A549 (cell line): Measurements from ENCODE around the gene ELAVL4. TPM values are rescaled to one million over a fixed set of nuclear protein-coding genes. Genes with fewer than 3 reads are reported as not detected.
"Not testable (repeated sequence)": the region's sequence is repeated elsewhere in the genome, so short reads cannot be mapped to it uniquely, and the experiment has no call there.

Source experiments
- ATAC-seq, 2 experiments: fragments of 200-7000 bp in 1 of 2; fragments of >200 bp in 1 of 2; cut with Nextera tagmentation in 1 of 2; cut with Tn5 transposase in 1 of 2; 3 replicates each; pipeline versions ENCODE4 v1.8.0 to v1.9.1; 2018 to 2020; ENCODE audit warnings: mild to moderate bottlenecking in 1 of 2, moderate library complexity in 1 of 2
- CTCF ChIA-PET: fragments of 300-600 bp; sonication (Branson Sonifier 250); formaldehyde crosslinking; extraction: SDS; loops from one replicate; lab custom pipeline; 2021; ENCODE audit warnings: antibody characterized with exemption, inconsistent platforms; lab: Yijun Ruan, JAX
- POLR2A ChIA-PET: fragments of 350-600 bp; formaldehyde crosslinking; extraction: SDS; loops from one replicate; lab custom pipeline; 2021; ENCODE audit warnings: antibody characterized with exemption, inconsistent platforms; lab: Yijun Ruan, JAX
- DNase-seq, 2 experiments: peaks; one replicate each; pipeline versions ENCODE4 v3.0.0 to v3.0.0-alpha.2; 2011 to 2016; ENCODE audit warnings: low read depth in 1 of 2, low spot score in 1 of 2
- FAIRE-seq: peaks from 2 replicates; lab custom pipeline; 2011; peaks lifted over from hg19 to GRCh38; lab: Jason Lieb, UNC
- H3K27ac ChIP-seq, 2 experiments: fragments of >200 bp; sonication (Bioruptor Twin); formaldehyde crosslinking; 3 replicates each; pipeline ENCODE4 v1.5.1; 2016 to 2017
- H3K4me1 ChIP-seq: fragments of >200 bp; sonication (Bioruptor Twin); formaldehyde crosslinking; 3 replicates; pipeline ENCODE4 v1.6.1; 2016
- H3K4me2 ChIP-seq: fragments of >200 bp; sonication (Bioruptor Twin); formaldehyde crosslinking; 3 replicates; pipeline ENCODE4 v1.6.1; 2016
- H3K4me3 ChIP-seq: fragments of >200 bp; sonication (Bioruptor Twin); formaldehyde crosslinking; 3 replicates; pipeline ENCODE4 v1.5.1; 2016
- H3K9me3 ChIP-seq: fragments of >200 bp; sonication (Bioruptor Twin); formaldehyde crosslinking; 3 replicates; pipeline ENCODE4 v1.6.1; 2016
- BHLHE40 ChIP-seq: IDR thresholded peaks from 2 replicates; pipeline ENCODE4 v1.6.1; 2012; ENCODE audit warnings: low read depth, low read length, inconsistent platforms
- CEBPB ChIP-seq, 2 experiments: fragments of >200 bp in 1 of 2; sonication (Bioruptor Twin) in 1 of 2; formaldehyde crosslinking in 1 of 2; IDR thresholded peaks; 2 replicates each; pipeline ENCODE4 v1.6.1; 2012 to 2016
- CTCF ChIP-seq: fragments of >200 bp; sonication (Bioruptor Twin); formaldehyde crosslinking; IDR thresholded peaks from 3 replicates; pipeline ENCODE4 v1.5.1; 2016
- EHMT2 ChIP-seq: fragments of 200-600 bp; sonication (generic); IDR thresholded peaks from 2 replicates; pipeline ENCODE4 v1.6.1; 2016; ENCODE audit warnings: antibody characterized with exemption, low read depth, mild to moderate bottlenecking, moderate library complexity
- EP300 ChIP-seq, 2 experiments: fragments of >200 bp; sonication (Bioruptor Twin); formaldehyde crosslinking; IDR thresholded peaks; 2 replicates in 1 of 2; 3 replicates in 1 of 2; pipeline ENCODE4 v1.6.1; 2016 to 2017
- FOSL2 ChIP-seq, 2 experiments: fragments of 450-650 bp in 1 of 2; fragments of >200 bp in 1 of 2; sonication (Bioruptor Twin) in 1 of 2; formaldehyde crosslinking; IDR thresholded peaks; 2 replicates each; pipeline versions ENCODE4 v1.5.0 to v1.6.1; 2016 to 2020; ENCODE audit warnings: mild to moderate bottlenecking in 1 of 2, moderate library complexity in 1 of 2
- GATA3 ChIP-seq: IDR thresholded peaks from 2 replicates; pipeline ENCODE4 v1.6.1; 2012; ENCODE audit warnings: borderline replicate concordance
- HES2 ChIP-seq: fragments of >200 bp; sonication (Bioruptor Twin); formaldehyde crosslinking; IDR thresholded peaks from 2 replicates; pipeline ENCODE4 v1.6.1; 2016
- HMGXB4 ChIP-seq: fragments of 250-450 bp; sonication (Bioruptor Pico); IDR thresholded peaks from 2 replicates; pipeline ENCODE4 v1.5.0; 2021; ENCODE audit warnings: mild to moderate bottlenecking, moderate library complexity, borderline replicate concordance
- HOXA7 ChIP-seq: fragments of 250-450 bp; sonication (Bioruptor Pico); IDR thresholded peaks from 2 replicates; pipeline ENCODE4 v1.5.0; 2020; ENCODE audit warnings: mild to moderate bottlenecking, moderate library complexity
- KDM5A ChIP-seq: fragments of 200-600 bp; sonication (generic); IDR thresholded peaks from 2 replicates; pipeline ENCODE4 v1.6.1; 2016; ENCODE audit warnings: antibody characterized with exemption, mild to moderate bottlenecking
- MAFK ChIP-seq: fragments of 450-650 bp; IDR thresholded peaks from 2 replicates; pipeline ENCODE4 v1.6.1; 2014; ENCODE audit not compliant: partially characterized antibody
- POLR2AphosphoS2 ChIP-seq: conservative IDR thresholded peaks from 2 replicates; pipeline ENCODE4 v1.6.1; 2012; ENCODE audit warnings: low read length, improper control_type of control experiment, inconsistent platforms
- REST ChIP-seq: fragments of 200-600 bp; sonication (generic); IDR thresholded peaks from 2 replicates; pipeline ENCODE4 v1.6.1; 2016; ENCODE audit warnings: antibody characterized with exemption, mild to moderate bottlenecking, moderate library complexity
- TFCP2L1 ChIP-seq: fragments of 250-450 bp; sonication (Bioruptor Pico); IDR thresholded peaks from 2 replicates; pipeline ENCODE4 v1.5.0; 2021; ENCODE audit warnings: mild to moderate bottlenecking
- USF2 ChIP-seq: fragments of 450-650 bp; IDR thresholded peaks from 2 replicates; pipeline ENCODE4 v1.6.1; 2014; ENCODE audit warnings: antibody characterized with exemption
- ZFP36 ChIP-seq: fragments of 450-650 bp; IDR thresholded peaks from 2 replicates; pipeline ENCODE4 v1.6.1; 2014; ENCODE audit warnings: borderline replicate concordance; ENCODE audit not compliant: partially characterized antibody
- ZSCAN20 ChIP-seq: fragments of 250-450 bp; sonication (Bioruptor Pico); IDR thresholded peaks from 2 replicates; pipeline ENCODE4 v1.8.0; 2022; ENCODE audit warnings: mild to moderate bottlenecking, moderate library complexity
- WGBS: methylation state at CpG from one replicate; pipeline ENCODE4 v1.1.6; 2017; ENCODE audit errors: missing lambda C conversion rate; 5-methylcytosine and 5-hydroxymethylcytosine counted together
- polyA plus RNA-seq, 4 experiments: library from polyadenylated mRNA; depleted of rRNA in 3 of 4; stranded (reverse); fragments of >200 nt; fragmentation: RNase III in 1 of 4; extraction: RNeasy Plus Mini Kit Qiagen cat#74134 plus additional on column Dnase treatment in 1 of 4; gene quantifications; 2 replicates in 3 of 4; 3 replicates in 1 of 4; pipeline ENCODE4 v1.2.3, GENCODE V29; 2011 to 2017

ELAVL4 gene
- polyA plus RNA-seq, 2 of the 4 experiments (the other 2 are of a cell fraction): not detected

GRCh38 chr1:50163680-50164079 lies 55.0 kb downstream of the ELAVL4 start:
- Histone ChIP-seq H3K9me3 (no peaks in the 10 kb centered on the region), H3K27ac (no peak overlapping the region), H3K4me2 (no peak overlapping the region), H3K4me1 (no peaks in the 10 kb centered on the region), H3K4me3 (no peak overlapping the region)
- CTCF ChIA-PET: no interaction called here
- no peak for FAIRE-seq
- 29% methylated on average over 4 of the region's 4 CpGs for WGBS
- ATAC-seq: no peak
- no peak for TF ChIP-seq GATA3
- no peak for TF ChIP-seq FOSL2 (IDR thresholded peaks at IDR 0.05)
- TF ChIP-seq FOSL2 (CRISPR knock-in tag; IDR thresholded peaks at IDR 0.05): no peak
- TF ChIP-seq HOXA7 (CRISPR knock-in tag): no peak
- TF ChIP-seq TFCP2L1 (CRISPR knock-in tag): no peak
- TF ChIP-seq CEBPB (IDR thresholded peaks at IDR 0.05): no peak
- no peak for TF ChIP-seq CTCF
- no peak for TF ChIP-seq ZSCAN20 (CRISPR knock-in tag)
- TF ChIP-seq MAFK: no peak
- TF ChIP-seq HMGXB4: no peak
- TF ChIP-seq ZFP36: no peak
- TF ChIP-seq, all 56 proteins: peak for 0
- no peak for DNase-seq
- POLR2A ChIA-PET: no interaction called here

- H3K4me3 ChIP-seq, POLR2A ChIA-PET, H3K4me2 ChIP-seq, H3K9me3 ChIP-seq, DNase-seq, H3K4me1 ChIP-seq, FAIRE-seq, H3K27ac ChIP-seq, ATAC-seq, CTCF ChIA-PET: not testable (repeated sequence)
- 0% methylated on average over 1 of the region's 1 CpG for WGBS
These were observed 57.6 kb downstream of the ELAVL4 start for GRCh38 chr1:50166351-50166750.

GRCh38 chr1:50172299-50172698 lies 63.6 kb downstream of the ELAVL4 start:
- ATAC-seq: no peak
- H3K4me3 ChIP-seq: no peak overlapping the region
- no peak for FAIRE-seq
- no peak for DNase-seq
- no peaks in the 10 kb centered on the region for H3K4me1 ChIP-seq
- H3K9me3 ChIP-seq: no peaks in the 10 kb centered on the region
- no peak overlapping the region for H3K27ac ChIP-seq
- TF ChIP-seq HES2: no peak
- no peak for TF ChIP-seq CTCF
- TF ChIP-seq BHLHE40: no peak
- TF ChIP-seq POLR2AphosphoS2: no peak
- TF ChIP-seq USF2: no peak
- no peak for TF ChIP-seq EHMT2
- no peak for TF ChIP-seq REST
- no peak for TF ChIP-seq MAFK
- no peak for TF ChIP-seq EP300 (IDR thresholded peaks at IDR 0.05)
- TF ChIP-seq KDM5A: no peak
- TF ChIP-seq, all 56 proteins: peak for 0
- WGBS: 22% methylated on average over 1 of the region's 1 CpG
- ChIA-PET CTCF (no interaction called here), POLR2A (no interaction called here)
- no peak overlapping the region for H3K4me2 ChIP-seq
